ENCODE data around the gene ICAM5.

GRCh38 chr19:10293637-10294367 is 4.0 kb downstream of the ICAM5 start:
- TF ChIP-seq POLR2A (IDR thresholded peaks at IDR 0.05) (no peak), EP300 (IDR thresholded peaks at IDR 0.05) (no peak), CTCF (IDR thresholded peaks at IDR 0.05) (no peak), POLR2AphosphoS5 (IDR thresholded peaks at IDR 0.05) (no peak)
